Measurements from ENCODE around the gene ELK4.
"Not testable (repeated sequence)": the region's sequence is repeated elsewhere in the genome, so short reads cannot be mapped to it uniquely, and the experiment has no call there.

The ELK4 gene

GRCh38 chr1:205663286-205663936 is 31.6 kb upstream of the ELK4 start:
- no peak for DNase-seq

GRCh38 chr1:205662791-205663190 is 31.0 kb upstream of the ELK4 start:
- no peak for DNase-seq

- no peak for DNase-seq
Observed at GRCh38 chr1:205662135-205662738, 30.4 kb upstream of the ELK4 start.

DNA sequence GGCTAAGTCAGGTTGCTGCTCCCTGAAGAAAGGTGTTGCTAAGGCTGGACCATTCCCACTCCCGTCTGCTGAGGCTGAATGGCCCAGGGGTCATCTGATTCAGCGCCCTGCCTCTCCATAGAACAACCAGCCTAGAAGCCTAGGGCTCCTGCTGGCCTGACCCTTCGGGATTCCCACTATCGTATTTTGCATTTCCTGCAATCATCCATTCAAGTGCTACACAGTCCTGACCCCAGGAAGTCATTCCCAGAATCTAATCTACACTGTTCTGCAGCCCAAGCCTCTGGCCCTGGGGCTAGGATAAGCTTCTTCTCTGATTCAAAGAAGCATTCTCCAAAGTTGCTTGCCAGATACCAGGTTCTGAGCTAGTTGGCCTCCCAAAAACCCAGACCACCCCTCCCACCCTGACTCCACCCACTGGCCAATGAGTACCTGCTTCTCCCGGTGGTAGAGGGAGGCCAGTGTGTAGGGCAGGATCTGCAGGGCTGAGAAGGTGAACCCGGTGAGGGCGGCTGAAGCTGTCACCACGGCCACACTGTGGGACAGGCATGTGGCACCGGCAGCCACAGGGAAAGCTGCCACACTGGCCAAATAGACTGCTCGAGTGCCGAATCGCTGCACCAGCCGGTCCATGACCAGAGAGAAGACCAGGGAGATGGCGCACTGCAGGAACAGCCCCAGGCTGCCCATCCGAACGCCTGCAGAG is 29.8 kb upstream of the ELK4 start:
- DNase-seq = no peak

DNA sequence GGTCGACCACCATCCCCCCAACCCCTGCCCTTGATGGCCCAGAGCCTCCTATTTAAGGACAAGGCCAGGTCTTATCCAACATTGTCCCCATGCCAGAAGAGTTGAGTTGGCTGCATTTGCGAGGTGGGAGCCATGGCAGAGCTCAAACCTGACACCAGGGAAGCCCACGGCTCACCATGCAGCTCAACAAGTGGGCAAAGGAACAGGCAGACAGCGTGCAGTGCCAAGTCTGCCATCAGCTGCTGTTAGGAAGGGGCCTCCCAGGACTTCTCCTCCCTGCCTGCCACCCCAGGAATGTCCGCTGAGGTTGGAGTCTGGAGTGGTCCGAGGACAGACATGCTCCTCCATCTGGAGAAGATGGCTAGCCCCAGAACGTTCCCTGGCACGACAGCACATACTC is 28.6 kb upstream of the ELK4 start:
- DNase-seq = no peak

GRCh38 chr1:205658943-205659581 is 27.3 kb upstream of the ELK4 start:
- DNase-seq = peak; percentile 79 to 84

DNA sequence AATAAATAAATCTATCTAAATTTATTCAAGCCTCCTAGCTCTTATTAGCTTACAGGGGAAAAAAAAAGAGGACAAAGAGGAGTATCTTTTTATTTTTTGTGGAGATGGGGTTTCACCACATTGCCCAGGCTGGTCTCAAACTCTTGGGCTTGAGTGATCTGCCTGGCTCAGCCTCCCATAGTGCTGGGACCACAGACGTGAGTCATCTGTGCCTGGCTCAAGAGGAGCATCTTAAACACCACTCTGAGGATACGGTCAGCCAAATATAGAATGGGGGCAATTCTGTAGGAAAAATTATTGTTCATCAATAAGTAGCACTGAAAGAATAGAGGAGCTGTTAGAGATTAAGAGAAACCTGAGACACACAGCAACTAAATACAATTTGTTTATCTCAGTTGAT is 24.4 kb upstream of the ELK4 start:
- DNase-seq = no peak

DNA sequence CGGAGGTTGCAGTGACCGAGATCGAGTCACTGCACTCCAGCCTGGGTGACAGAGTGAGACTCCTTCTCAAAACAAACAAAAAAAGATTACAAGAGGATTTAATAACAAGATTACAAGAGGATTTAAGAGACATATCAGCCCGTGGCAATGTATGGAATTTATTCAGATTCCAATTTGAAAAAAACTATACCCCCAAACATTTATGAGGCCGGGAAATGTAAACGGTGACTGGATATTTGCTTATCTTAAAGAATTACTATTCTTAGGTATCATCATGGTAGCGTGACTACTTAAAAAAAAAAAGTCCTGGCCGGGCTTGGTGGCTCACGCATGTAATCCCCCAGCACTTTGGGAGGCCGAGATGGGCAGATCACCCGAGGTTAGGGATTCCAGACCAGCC is 21.2 kb upstream of the ELK4 start:
- DNase-seq = no peak

GRCh38 chr1:205650241-205650640 is 18.4 kb upstream of the ELK4 start:
- DNase-seq = no peak

DNA sequence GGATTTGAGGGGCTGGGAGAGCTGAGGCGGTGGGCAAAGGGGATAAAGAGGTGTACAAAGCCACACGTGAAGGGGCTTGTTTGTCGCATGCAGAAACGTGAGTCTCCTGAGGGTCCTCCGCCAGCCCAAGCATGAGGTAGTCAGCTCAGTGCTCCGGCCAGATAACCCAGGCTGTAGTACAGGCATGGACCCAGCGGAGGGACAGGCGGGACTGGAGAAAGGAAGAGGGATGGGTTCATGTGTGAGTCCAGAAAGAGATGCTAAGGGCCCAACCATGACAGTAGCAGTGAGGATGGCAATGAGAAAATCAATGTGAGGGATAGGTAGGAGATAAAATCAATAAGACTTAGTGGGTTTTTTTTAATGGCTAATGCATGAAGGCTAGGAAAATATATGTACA is 13.7 kb upstream of the ELK4 start:
- no peak for DNase-seq

- no peak for DNase-seq
Observed at GRCh38 chr1:205642679-205643307, 11.0 kb upstream of the ELK4 start.

DNA sequence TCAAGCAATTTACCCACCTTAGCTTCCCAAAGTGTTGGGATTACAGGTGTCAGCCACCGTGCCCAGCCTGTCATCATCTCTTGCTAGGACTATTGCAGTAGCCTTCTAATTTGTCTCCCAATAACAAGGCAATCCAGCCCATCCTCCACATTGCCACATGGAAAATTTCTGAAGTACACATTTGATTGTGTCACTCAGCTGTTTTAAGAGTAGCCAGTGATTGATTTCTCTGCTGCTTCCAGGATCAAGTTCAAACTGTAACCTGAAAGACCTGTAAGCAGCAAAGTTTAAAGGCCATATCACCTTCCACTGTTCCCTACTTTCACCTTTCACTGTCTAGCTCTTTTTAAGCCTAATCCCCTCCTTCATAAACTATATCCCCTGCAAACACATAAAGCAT is 7.8 kb upstream of the ELK4 start:
- DNase-seq = no peak

DNA sequence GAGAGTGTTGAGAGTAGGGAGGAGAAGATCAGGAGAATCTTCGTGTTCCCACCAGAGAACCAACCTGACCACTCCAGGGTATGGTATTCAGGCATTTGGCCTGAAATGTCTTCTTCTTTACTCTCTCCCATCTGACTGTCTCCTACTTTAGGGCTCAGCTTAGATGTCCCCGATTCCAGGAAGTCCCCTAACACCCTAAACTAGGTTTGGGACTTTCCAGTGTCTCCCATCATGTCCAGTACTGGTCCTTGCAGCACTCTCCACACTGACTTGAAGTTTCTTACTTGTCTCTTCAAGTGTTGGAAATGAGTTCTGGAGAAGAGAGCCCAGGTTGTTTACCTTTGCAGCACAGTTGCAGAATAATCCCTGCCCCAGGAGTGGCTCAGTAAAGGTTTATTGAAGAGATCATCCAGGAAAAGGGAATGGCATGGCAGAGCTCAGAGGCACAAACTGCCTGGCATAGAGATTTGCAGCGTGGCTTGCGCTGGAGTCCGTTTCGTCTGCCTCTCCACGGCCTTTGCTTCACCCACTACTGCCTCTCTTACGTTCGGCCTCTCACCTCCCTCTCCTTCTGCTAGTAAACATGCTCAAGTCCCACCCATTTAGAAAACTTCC is 6.2 kb upstream of the ELK4 start:
- no peak for DNase-seq

DNA sequence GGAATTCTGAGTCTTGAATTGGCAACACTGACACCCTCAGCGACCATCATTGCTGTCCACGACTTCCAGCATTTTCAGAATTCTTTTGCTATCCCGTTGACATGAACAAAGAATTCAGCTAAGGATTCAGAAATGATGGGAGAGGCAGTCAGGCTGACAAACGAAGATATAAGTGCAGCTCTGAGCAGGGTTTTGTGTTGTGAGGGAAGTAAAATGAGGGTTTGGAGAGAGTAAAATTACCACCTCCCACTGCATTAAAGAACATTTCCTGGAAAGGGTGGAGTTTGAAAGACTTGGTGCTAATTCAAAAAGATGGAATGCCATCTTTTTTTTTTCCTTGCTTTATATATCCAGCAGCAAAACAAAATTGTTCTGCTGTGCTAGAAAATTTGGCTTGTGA is 4.9 kb upstream of the ELK4 start:
- DNase-seq = no peak

DNA sequence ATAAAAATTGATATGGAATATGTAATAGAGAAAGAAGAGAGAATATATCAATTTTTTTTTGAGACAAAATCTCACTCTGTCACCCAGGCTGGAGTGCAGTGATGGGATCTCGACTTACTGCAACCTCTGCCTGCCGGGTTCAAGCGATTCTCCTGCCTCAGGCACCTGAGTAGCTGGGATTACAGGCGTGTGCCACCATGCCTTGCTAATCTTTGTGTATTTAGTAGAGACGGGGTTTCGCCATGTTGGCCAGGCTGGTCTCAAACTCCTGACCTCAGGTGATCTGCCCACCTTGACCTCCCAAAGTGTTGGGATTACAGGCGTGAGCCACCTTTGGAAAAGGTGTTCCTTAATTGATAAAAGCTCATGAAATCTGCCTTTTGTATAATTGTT is 4.3 kb upstream of the ELK4 start:
- DNase-seq = not testable (repeated sequence)

DNA sequence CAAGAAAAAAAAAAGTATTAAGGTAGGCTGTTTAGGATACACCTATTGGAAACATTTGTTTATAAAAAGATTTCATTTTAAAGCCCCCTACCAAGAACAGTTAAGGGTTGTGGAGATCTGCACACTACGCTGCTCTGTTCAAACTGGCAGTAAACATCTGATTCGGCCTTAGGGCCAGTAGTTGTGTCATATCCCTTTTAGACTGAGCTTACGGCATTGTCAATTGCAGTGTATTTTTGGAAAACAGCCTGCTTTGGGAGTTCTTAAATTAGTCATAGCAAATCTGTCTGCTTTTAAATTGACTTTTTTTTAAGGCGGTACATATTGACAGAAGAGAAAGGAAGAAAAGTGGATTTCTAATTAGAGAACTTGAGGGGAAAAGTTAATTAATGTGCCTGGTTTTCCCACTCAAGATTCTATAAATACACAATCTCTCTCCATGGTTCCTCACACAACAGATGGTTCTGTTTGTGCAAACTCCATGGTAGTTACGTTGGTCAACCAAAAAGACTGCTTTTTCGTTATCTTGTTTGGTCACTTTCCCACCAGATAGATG is 1.7 kb upstream of the ELK4 start:
- DNase-seq = no peak

DNA sequence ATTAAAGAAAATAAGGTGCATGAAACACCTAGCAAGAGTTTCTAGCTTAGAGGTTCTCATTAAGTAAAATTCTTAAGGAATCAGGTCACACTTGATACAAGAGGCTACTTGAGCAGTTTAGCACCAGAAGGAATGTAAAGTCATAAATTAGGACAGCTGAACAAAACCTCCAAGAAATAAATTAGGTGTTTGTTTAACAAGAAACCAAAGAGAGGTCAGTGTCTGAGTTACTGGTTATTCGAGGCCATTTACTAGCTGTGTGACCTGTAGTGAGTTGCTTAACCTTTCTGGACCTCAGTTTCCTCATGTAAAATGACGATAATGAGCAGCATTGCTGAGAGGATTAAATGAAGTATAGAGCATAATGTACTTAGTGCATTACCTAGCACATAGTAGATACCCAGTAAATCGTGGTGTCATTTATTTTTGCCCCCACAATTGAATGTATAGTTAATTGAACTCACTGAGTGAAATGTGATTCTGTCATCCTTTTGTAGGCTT is 908 bp upstream of the ELK4 start:
- DNase-seq = no peak

GRCh38 chr1:205631010-205631767 is 622 bp downstream of the ELK4 start:
- DNase-seq = peak; percentile 78 to 85

GRCh38 chr1:205630651-205631009 is 1.2 kb downstream of the ELK4 start:
- DNase-seq = no peak

GRCh38 chr1:205630241-205630640 is 1.6 kb downstream of the ELK4 start:
- no peak for DNase-seq

- DNase-seq = peak in 1 of 2 experiments; percentile 16
Observed at GRCh38 chr1:205629751-205630150, 2.1 kb downstream of the ELK4 start.

- DNase-seq = no peak
Observed at GRCh38 chr1:205627956-205628355, 3.9 kb downstream of the ELK4 start.

All from activated CD4-positive, alpha-beta T cell treated with anti-CD3 and anti-CD28 coated beads, Interleukin-2, amount 50 U/mL, for 48 hours (primary cell).